GM12878 (cell line): ENCODE results near the gene KLHL36. TPM values are rescaled to one million over a fixed set of nuclear protein-coding genes. Genes with fewer than 3 reads are reported as not detected.

Source experiments
- ATAC-seq: fragments of 200-7000 bp; cut with Tn5 transposase; 3 replicates; pipeline ENCODE4 v1.9.1; 2020; ENCODE audit warnings: mild to moderate bottlenecking, moderate library complexity
- BruUV-seq: library from RNA; stranded (reverse); fragments of 400-500 nt; replicated peaks from 2 replicates; lab custom pipeline; 2021; lab: Mats Ljungman, UMichigan
- CTCF ChIA-PET: fragments of 300-600 bp; sonication (Branson Sonifier 250); formaldehyde crosslinking; extraction: SDS; loops from one replicate; lab custom pipeline; 2021; ENCODE audit warnings: inconsistent platforms; lab: Yijun Ruan, JAX
- POLR2A ChIA-PET: fragments of 350-600 bp; formaldehyde crosslinking; extraction: SDS; loops from one replicate; lab custom pipeline; 2021; ENCODE audit warnings: inconsistent platforms; lab: Charles Lee
- RAD21 ChIA-PET: fragments of 300-600 bp; sonication (Branson Sonifier 250); formaldehyde crosslinking; loops from one replicate; lab custom pipeline; 2023; ENCODE audit warnings: antibody characterized with exemption; ENCODE audit not compliant: unreplicated experiment; lab: Charles Lee
- SMC1A ChIA-PET: fragments of 300-600 bp; sonication (Branson Sonifier 250); formaldehyde crosslinking; loops from one replicate; lab custom pipeline; 2023; ENCODE audit not compliant: unreplicated experiment, uncharacterized antibody; lab: Charles Lee
- DNase-seq: peaks from one replicate; pipeline ENCODE4 v3.0.0-alpha.2; 2011; ENCODE audit warnings: low read depth, low spot score
- FAIRE-seq: peaks from 3 replicates; lab custom pipeline; 2011; peaks lifted over from hg19 to GRCh38; lab: Jason Lieb, UNC
- H2AFZ ChIP-seq: 2 replicates; pipeline ENCODE4 v1.6.0; 2011; ENCODE audit warnings: low read depth, low read length, control low read depth; ENCODE audit not compliant: control insufficient read depth
- H3K27ac ChIP-seq: 2 replicates; pipeline ENCODE4 v1.5.1; 2011; ENCODE audit warnings: control low read depth; ENCODE audit not compliant: control insufficient read depth, insufficient read depth
- H3K27me3 ChIP-seq, 2 experiments: replicated peaks in 1 of 2; 2 replicates each; pipeline versions ENCODE4 v1.6.0 to v1.6.1; 2011; ENCODE audit warnings: low read length in 1 of 2; ENCODE audit not compliant: control insufficient read depth in 2 of 2, insufficient read depth in 2 of 2
- H3K36me3 ChIP-seq, 2 experiments: 2 replicates each; pipeline ENCODE4 v1.5.1; 2011; ENCODE audit warnings: low read length in 1 of 2; ENCODE audit not compliant: control insufficient read depth in 2 of 2, insufficient read depth in 2 of 2
- H3K4me1 ChIP-seq: 2 replicates; pipeline ENCODE4 v1.6.1; 2011; ENCODE audit warnings: mild to moderate bottlenecking, low read length, moderate library complexity, mixed read lengths; ENCODE audit not compliant: control insufficient read depth, insufficient read depth
- H3K4me2 ChIP-seq: 2 replicates; pipeline ENCODE4 v1.6.0; 2011; ENCODE audit warnings: control low read depth; ENCODE audit not compliant: control insufficient read depth, insufficient read depth
- H3K4me3 ChIP-seq: fragments of 200-600 bp; sonication (generic); 2 replicates; pipeline ENCODE4 v1.5.1; 2016
- H3K79me2 ChIP-seq: 2 replicates; pipeline ENCODE4 v1.6.0; 2011; ENCODE audit warnings: low read length; ENCODE audit not compliant: control insufficient read depth, insufficient read depth
- H3K9ac ChIP-seq: 2 replicates; pipeline ENCODE4 v1.8.0; 2011; ENCODE audit warnings: low read length, control low read depth, mixed read lengths; ENCODE audit not compliant: control insufficient read depth, insufficient read depth
- H3K9me3 ChIP-seq: replicated peaks from 3 replicates; pipeline ENCODE4 v1.5.1; 2011; ENCODE audit warnings: mild to moderate bottlenecking, low read length; ENCODE audit not compliant: control insufficient read depth, insufficient read depth
- H4K20me1 ChIP-seq: 2 replicates; pipeline ENCODE4 v1.6.0; 2011; ENCODE audit not compliant: control insufficient read depth, insufficient read depth
- ASH2L ChIP-seq: fragments of 300-600, 200-600 bp; sonication (generic); IDR thresholded peaks from 2 replicates; pipeline ENCODE4 v1.6.1; 2017; ENCODE audit warnings: low read depth, mild to moderate bottlenecking, borderline replicate concordance
- CEBPB ChIP-seq, 2 experiments: fragments of 150-350 bp in 1 of 2; IDR thresholded peaks; 2 replicates each; pipeline ENCODE4 v1.6.1; 2012 to 2014; ENCODE audit warnings: low read depth in 2 of 2, low read length in 2 of 2, borderline replicate concordance in 1 of 2, inconsistent platforms in 1 of 2
- CREB1 ChIP-seq: IDR thresholded peaks from 2 replicates; pipeline ENCODE4 v1.6.1; 2012; ENCODE audit warnings: low read depth, mild to moderate bottlenecking, inconsistent platforms
- IRF4 ChIP-seq: IDR thresholded peaks from 2 replicates; pipeline ENCODE4 v1.6.1; 2011; ENCODE audit warnings: low read depth, low read length
- MEF2B ChIP-seq: fragments of 450-650 bp; IDR thresholded peaks from 2 replicates; pipeline ENCODE4 v1.6.1; 2018; ENCODE audit warnings: mild to moderate bottlenecking, moderate library complexity; ENCODE audit not compliant: partially characterized antibody, poor library complexity, severe bottlenecking
- MTA3 ChIP-seq: IDR thresholded peaks from 2 replicates; pipeline ENCODE4 v1.6.1; 2012; ENCODE audit warnings: low read length, inconsistent platforms, borderline replicate concordance
- MXI1 ChIP-seq: fragments of 150-350 bp; IDR thresholded peaks from 2 replicates; pipeline ENCODE4 v1.6.1; 2011; ENCODE audit warnings: low read depth, mild to moderate bottlenecking, inconsistent platforms, low read length, improper control_type of control experiment
- NFYB ChIP-seq: IDR thresholded peaks from 2 replicates; pipeline ENCODE4 v1.6.1; 2011; ENCODE audit warnings: low read depth, mild to moderate bottlenecking, low read length, improper control_type of control experiment, moderate library complexity; ENCODE audit not compliant: insufficient read depth
- POLR2A ChIP-seq: IDR thresholded peaks from 2 replicates; pipeline ENCODE4 v1.6.1; 2011; ENCODE audit warnings: low read depth, mild to moderate bottlenecking, low read length
- POLR2AphosphoS2 ChIP-seq: IDR thresholded peaks from 2 replicates; pipeline ENCODE4 v1.6.1; 2011; ENCODE audit warnings: low read depth, mild to moderate bottlenecking, low read length, improper control_type of control experiment, moderate library complexity
- RAD21 ChIP-seq: IDR thresholded peaks from 2 replicates; pipeline ENCODE4 v1.6.1; 2011; ENCODE audit warnings: mild to moderate bottlenecking, low read depth, low read length, moderate library complexity; ENCODE audit not compliant: insufficient read depth
- SIN3A ChIP-seq: IDR thresholded peaks from 2 replicates; pipeline ENCODE4 v1.6.1; 2012; ENCODE audit warnings: low read depth, low read length, improper control_type of control experiment
- STAT1 ChIP-seq: fragments of 450-650 bp; conservative IDR thresholded peaks from 2 replicates; pipeline ENCODE4 v1.6.1; 2014; ENCODE audit warnings: antibody characterized with exemption, mild to moderate bottlenecking
- YBX1 ChIP-seq: fragments of 450-650 bp; IDR thresholded peaks from 2 replicates; pipeline ENCODE4 v1.6.1; 2016; ENCODE audit warnings: antibody characterized with exemption
- YY1 ChIP-seq: IDR thresholded peaks from 2 replicates; pipeline ENCODE4 v1.6.1; 2011; ENCODE audit warnings: low read depth, mild to moderate bottlenecking, low read length
- ZNF384 ChIP-seq: IDR thresholded peaks from 2 replicates; pipeline ENCODE4 v1.6.1; 2012; ENCODE audit warnings: low read depth, mild to moderate bottlenecking, low read length, improper control_type of control experiment, borderline replicate concordance
- ZZZ3 ChIP-seq: IDR thresholded peaks from 2 replicates; pipeline ENCODE4 v1.6.1; 2011; ENCODE audit warnings: low read depth; ENCODE audit not compliant: control insufficient read depth, insufficient read length
- WGBS: methylation state at CpG from one replicate; pipeline ENCODE4 v1.1.6; 2016; ENCODE audit warnings: low lambda C conversion rate; ENCODE audit not compliant: insufficient replicate concordance, insufficient coverage; ENCODE audit errors: missing lambda C conversion rate; 5-methylcytosine and 5-hydroxymethylcytosine counted together
- in situ Hi-C: fragments of 300-500 bp; cut with MboI; formaldehyde crosslinking; loops from 9 replicates; pipeline ENCODE4 v1.14.3; 2018; ENCODE audit warnings: mixed read lengths
- intact Hi-C: fragments of 100-400 bp; cut with micrococcal nuclease; formaldehyde crosslinking; loops from one replicate; pipeline ENCODE4 v1.14.2; 2022; ENCODE audit not compliant: unreplicated experiment
- polyA plus RNA-seq, 11 experiments: library from polyadenylated mRNA; depleted of rRNA in 4 of 11; unstranded in 6 of 11; stranded (reverse) in 5 of 11; fragments of >200 nt; fragmentation: Nextera tagmentation in 4 of 11; fragmentation: Illumina TruSeq in 1 of 11; extraction: Ambion mirVana in 4 of 11; extraction: Trizol in 1 of 11; gene quantifications; 1 replicate in 1 of 11; 2 replicates in 10 of 11; pipeline versions ENCODE4 v1.2.1 to v1.2.3, GENCODE V29; 2011 to 2016; ENCODE audit warnings: inconsistent platforms in 2 of 11, missing spikeins in 2 of 11, low read depth in 1 of 11
- total RNA-seq, 4 experiments: library from RNA; depleted of rRNA in 3 of 4; stranded (reverse); fragments of >200 nt in 3 of 4; fragmentation: Illumina TruSeq in 1 of 4; extraction: Trizol in 1 of 4; gene quantifications; 2 replicates each; pipeline versions ENCODE4 v1.2.1 to v1.2.3, GENCODE V29; 2013 to 2021
- TF ChIP-seq, protein P1 (sequence below): fragments of 450-650 bp; IDR thresholded peaks from 2 replicates; pipeline ENCODE4 v1.6.1; 2018; ENCODE audit warnings: mild to moderate bottlenecking, low read depth, moderate library complexity; ENCODE audit not compliant: partially characterized antibody
- TF ChIP-seq, protein P2 (sequence below): IDR thresholded peaks from 2 replicates; pipeline ENCODE4 v1.6.1; 2012; ENCODE audit warnings: low read depth, low read length, improper control_type of control experiment
- TF ChIP-seq, protein P3 (sequence below): fragments of 150-350 bp; IDR thresholded peaks from 2 replicates; pipeline ENCODE4 v1.6.1; 2014; ENCODE audit warnings: mild to moderate bottlenecking, low read depth, low read length

KLHL36 gene
- total and polyA plus RNA-seq, 10 of the 15 experiments (the other 5 are each of a cell fraction or from before 2014, with no cell fraction given), result 2.6 to 45.3 (median 16.8) TPM

DNA sequence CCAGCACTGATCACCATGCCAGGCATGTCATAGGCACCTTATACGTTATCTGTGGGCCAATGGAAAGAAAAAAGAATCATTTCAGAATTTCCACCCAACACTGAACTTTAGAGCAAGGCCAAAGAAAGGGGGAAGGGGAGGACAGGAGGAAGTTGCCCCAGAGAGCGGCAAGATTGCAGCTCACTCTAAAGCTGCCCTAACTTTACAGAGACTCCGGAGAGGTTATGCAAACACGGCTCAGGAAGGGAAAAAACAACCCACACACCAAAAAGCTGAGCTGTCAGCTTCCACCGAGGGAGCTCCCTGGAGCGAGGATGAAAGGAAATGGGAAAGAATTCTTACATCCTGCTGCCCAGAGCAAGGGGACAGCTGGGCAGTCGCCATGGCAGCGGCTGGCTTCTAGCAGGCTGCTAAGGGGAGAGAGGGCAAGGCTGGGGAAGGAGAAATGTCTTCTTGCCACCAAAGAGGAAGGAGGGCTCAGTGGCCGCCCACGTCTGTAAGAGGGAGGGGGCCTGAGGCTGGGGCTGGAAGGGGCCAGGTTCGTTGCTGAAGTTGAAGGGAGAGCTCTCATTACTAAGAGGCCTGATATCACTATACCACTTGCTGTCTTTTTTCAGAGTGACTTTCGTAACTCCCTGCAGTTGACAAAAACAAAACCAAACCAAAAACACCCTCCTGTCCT, 48.6 kb upstream of the KLHL36 start:
- intact Hi-C loops (no loop called here), in situ Hi-C loops (loop anchor here (10.0 to 25.0 kb wide), 2 partner anchors 645 to 963 kb away; partner anchors contain the start of gene OSGIN1)
- no peaks in the 10 kb centered on the region for H4K20me1 ChIP-seq
- under 1% methylated on average over 12 of the region's 12 CpGs for WGBS
- no peaks in the 10 kb centered on the region for H3K27me3 ChIP-seq
- H3K4me1 ChIP-seq, result peaks cover 79% of the 10 kb centered on the region
- H3K79me2 ChIP-seq, result peaks cover 91% of the 10 kb centered on the region
- FAIRE-seq (no peak), DNase-seq (no peak), ATAC-seq (peak; percentile 35)
- peak overlapping the region; percentile 99 for H3K4me2 ChIP-seq
- no peaks in the 10 kb centered on the region for H3K9me3 ChIP-seq
- ChIA-PET POLR2A (interaction anchor here (0.7 to 16.2 kb wide), 7 partner anchors 9 to 1302 kb away, joined by 3 to 214 read pairs (median 5); partner anchors contain the start of gene COTL1), CTCF (interaction anchor here (0.7 to 5.4 kb wide), 14 partner anchors 9 to 155 kb away, joined by 3 to 42 read pairs (median 5); no protein-coding TSS in a partner anchor), SMC1A (interaction anchor here (1.0 to 14.5 kb wide), 12 partner anchors 8 to 130 kb away, joined by 3 to 229 read pairs (median 12); partner anchors contain the start of genes COTL1 and MEAK7), RAD21 (interaction anchor here (0.7 to 13.6 kb wide), 15 partner anchors 7 to 1016 kb away, joined by 3 to 224 read pairs (median 6); partner anchors contain the start of gene COTL1)
- H3K27ac ChIP-seq, result peak overlapping the region; percentile 100
- H3K9ac ChIP-seq, result peak overlapping the region; percentile 94
- peak overlapping the region; percentile 69 for H3K4me3 ChIP-seq
- no peak overlapping the region; the same call in 1 of the 2 replicates for H2AFZ ChIP-seq
- peaks cover 14 to 15% of the 10 kb centered on the region in 2 experiments; a peak in 3 of 4 replicates for H3K36me3 ChIP-seq
- no TSS peak for BruUV-seq
- TF ChIP-seq POLR2AphosphoS2 (0 out of 2 replicates have a peak, but pooled peaks have one; percentile 64), SIN3A (peak; percentile 82), RAD21 (no peak), YBX1 (no peak), YY1 (no peak), NFYB (no peak), MEF2B (peak; percentile 40), ASH2L (no peak), IRF4 (0 out of 2 replicates have a peak, but pooled peaks have one; percentile 20), CEBPB (IDR thresholded peaks at IDR 0.05; ENCODE audit: borderline replicate concordance in 1 of 2, low read depth in 2 of 2, low read length in 2 of 2) (no peak), POLR2A (peak; percentile 64), CREB1 (no peak), MTA3 (no peak), ZZZ3 (no peak), MXI1 (peak; percentile 66), STAT1 (no peak), ZNF384 (no peak)
- TF ChIP-seq, protein P1, sequence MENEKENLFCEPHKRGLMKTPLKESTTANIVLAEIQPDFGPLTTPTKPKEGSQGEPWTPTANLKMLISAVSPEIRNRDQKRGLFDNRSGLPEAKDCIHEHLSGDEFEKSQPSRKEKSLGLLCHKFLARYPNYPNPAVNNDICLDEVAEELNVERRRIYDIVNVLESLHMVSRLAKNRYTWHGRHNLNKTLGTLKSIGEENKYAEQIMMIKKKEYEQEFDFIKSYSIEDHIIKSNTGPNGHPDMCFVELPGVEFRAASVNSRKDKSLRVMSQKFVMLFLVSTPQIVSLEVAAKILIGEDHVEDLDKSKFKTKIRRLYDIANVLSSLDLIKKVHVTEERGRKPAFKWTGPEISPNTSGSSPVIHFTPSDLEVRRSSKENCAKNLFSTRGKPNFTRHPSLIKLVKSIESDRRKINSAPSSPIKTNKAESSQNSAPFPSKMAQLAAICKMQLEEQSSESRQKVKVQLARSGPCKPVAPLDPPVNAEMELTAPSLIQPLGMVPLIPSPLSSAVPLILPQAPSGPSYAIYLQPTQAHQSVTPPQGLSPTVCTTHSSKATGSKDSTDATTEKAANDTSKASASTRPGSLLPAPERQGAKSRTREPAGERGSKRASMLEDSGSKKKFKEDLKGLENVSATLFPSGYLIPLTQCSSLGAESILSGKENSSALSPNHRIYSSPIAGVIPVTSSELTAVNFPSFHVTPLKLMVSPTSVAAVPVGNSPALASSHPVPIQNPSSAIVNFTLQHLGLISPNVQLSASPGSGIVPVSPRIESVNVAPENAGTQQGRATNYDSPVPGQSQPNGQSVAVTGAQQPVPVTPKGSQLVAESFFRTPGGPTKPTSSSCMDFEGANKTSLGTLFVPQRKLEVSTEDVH, result no peak
- TF ChIP-seq, protein P2, sequence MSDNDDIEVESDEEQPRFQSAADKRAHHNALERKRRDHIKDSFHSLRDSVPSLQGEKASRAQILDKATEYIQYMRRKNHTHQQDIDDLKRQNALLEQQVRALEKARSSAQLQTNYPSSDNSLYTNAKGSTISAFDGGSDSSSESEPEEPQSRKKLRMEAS, result 0 out of 2 replicates have a peak, but pooled peaks have one; percentile 41
- TF ChIP-seq, protein P3, sequence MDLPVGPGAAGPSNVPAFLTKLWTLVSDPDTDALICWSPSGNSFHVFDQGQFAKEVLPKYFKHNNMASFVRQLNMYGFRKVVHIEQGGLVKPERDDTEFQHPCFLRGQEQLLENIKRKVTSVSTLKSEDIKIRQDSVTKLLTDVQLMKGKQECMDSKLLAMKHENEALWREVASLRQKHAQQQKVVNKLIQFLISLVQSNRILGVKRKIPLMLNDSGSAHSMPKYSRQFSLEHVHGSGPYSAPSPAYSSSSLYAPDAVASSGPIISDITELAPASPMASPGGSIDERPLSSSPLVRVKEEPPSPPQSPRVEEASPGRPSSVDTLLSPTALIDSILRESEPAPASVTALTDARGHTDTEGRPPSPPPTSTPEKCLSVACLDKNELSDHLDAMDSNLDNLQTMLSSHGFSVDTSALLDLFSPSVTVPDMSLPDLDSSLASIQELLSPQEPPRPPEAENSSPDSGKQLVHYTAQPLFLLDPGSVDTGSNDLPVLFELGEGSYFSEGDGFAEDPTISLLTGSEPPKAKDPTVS, result no peak
